Neuronal stem cell (in vitro differentiated cells): ENCODE results near the gene GALNT12.

Experiments used
- DNase-seq: peaks from one replicate; pipeline ENCODE4 v3.0.0-alpha.2; 2013; ENCODE audit warnings: low spot score
- H2AFZ ChIP-seq: one replicate; pipeline ENCODE4 v1.6.1; 2013; ENCODE audit warnings: mild to moderate bottlenecking, low read length, inconsistent platforms
- H2AK5ac ChIP-seq: 2 replicates; pipeline ENCODE4 v1.6.1; 2013; ENCODE audit warnings: low read depth, mild to moderate bottlenecking, inconsistent platforms, low read length, moderate library complexity, mixed read lengths
- H2BK120ac ChIP-seq: 2 replicates; pipeline ENCODE4 v1.6.1; 2013; ENCODE audit warnings: low read depth, mild to moderate bottlenecking, inconsistent platforms, low read length, moderate library complexity, mixed read lengths
- H2BK12ac ChIP-seq: one replicate; pipeline ENCODE4 v1.6.1; 2013; ENCODE audit warnings: low read length, inconsistent platforms
- H2BK15ac ChIP-seq: 2 replicates; pipeline ENCODE4 v1.6.1; 2013; ENCODE audit warnings: mild to moderate bottlenecking, low read length, inconsistent platforms, mixed read lengths
- H2BK5ac ChIP-seq: one replicate; pipeline ENCODE4 v1.6.1; 2013; ENCODE audit warnings: inconsistent platforms, mild to moderate bottlenecking, low read length, moderate library complexity
- H3K14ac ChIP-seq: one replicate; pipeline ENCODE4 v1.6.1; 2013; ENCODE audit warnings: low read length, inconsistent platforms
- H3K18ac ChIP-seq: 2 replicates; pipeline ENCODE4 v1.6.1; 2013; ENCODE audit warnings: low read length, inconsistent platforms
- H3K23ac ChIP-seq: 2 replicates; pipeline ENCODE4 v1.6.1; 2013; ENCODE audit warnings: low read depth, mild to moderate bottlenecking, mixed read lengths, low read length, inconsistent platforms; ENCODE audit not compliant: poor library complexity
- H3K27ac ChIP-seq: replicated peaks from 3 replicates; pipeline ENCODE4 v1.5.1; 2013; ENCODE audit warnings: low read length, inconsistent platforms
- H3K27me3 ChIP-seq, 3 experiments: 2 replicates each; pipeline ENCODE4 v1.6.1; 2013; ENCODE audit warnings: low read length in 3 of 3, mild to moderate bottlenecking in 2 of 3, inconsistent platforms in 1 of 3, low read depth in 1 of 3, mixed read lengths in 1 of 3, moderate library complexity in 1 of 3; ENCODE audit not compliant: control insufficient read depth in 3 of 3, insufficient read depth in 3 of 3
- H3K36me3 ChIP-seq, 2 donors: replicated peaks in 1 of 2; 2 replicates each; pipeline ENCODE4 v1.6.1; 2013; ENCODE audit warnings: low read length in 2 of 2; ENCODE audit not compliant: control insufficient read depth in 2 of 2, insufficient read depth in 2 of 2
- H3K4ac ChIP-seq: 2 replicates; pipeline ENCODE4 v1.6.1; 2013; ENCODE audit warnings: inconsistent platforms, mild to moderate bottlenecking, low read length, moderate library complexity
- H3K4me1 ChIP-seq, 2 donors: 1 replicate in 1 of 2; 2 replicates in 1 of 2; pipeline ENCODE4 v1.6.1; 2013; ENCODE audit warnings: low read length in 2 of 2, low read depth in 1 of 2; ENCODE audit not compliant: control insufficient read depth in 2 of 2, insufficient read depth in 1 of 2
- H3K4me2 ChIP-seq: one replicate; pipeline ENCODE4 v1.6.1; 2013; ENCODE audit warnings: mild to moderate bottlenecking, low read length, inconsistent platforms; ENCODE audit not compliant: insufficient read depth, poor library complexity, severe bottlenecking
- H3K4me3 ChIP-seq, 2 donors: 2 replicates each; pipeline ENCODE4 v1.5.1; 2013; ENCODE audit warnings: low read length in 2 of 2, mild to moderate bottlenecking in 2 of 2, inconsistent platforms in 1 of 2, moderate library complexity in 1 of 2
- H3K79me1 ChIP-seq: one replicate; pipeline ENCODE4 v1.6.1; 2013; ENCODE audit warnings: low read depth, mild to moderate bottlenecking, inconsistent platforms, low read length, moderate library complexity
- H3K9ac ChIP-seq: one replicate; pipeline ENCODE4 v1.6.1; 2013; ENCODE audit warnings: mild to moderate bottlenecking, low read depth, low read length, inconsistent platforms; ENCODE audit not compliant: poor library complexity
- H3K9me3 ChIP-seq, 2 donors: replicated peaks in 1 of 2; 2 replicates each; pipeline versions ENCODE3 to v1.6.1; 2013; ENCODE audit warnings: low read length in 2 of 2, mild to moderate bottlenecking in 2 of 2, inconsistent platforms in 1 of 2, low read depth in 1 of 2, mixed read lengths in 1 of 2, moderate library complexity in 1 of 2; ENCODE audit not compliant: control insufficient read depth in 2 of 2, insufficient read depth in 1 of 2
- H4K8ac ChIP-seq: one replicate; pipeline ENCODE4 v1.6.1; 2013; ENCODE audit warnings: low read depth, mild to moderate bottlenecking, inconsistent platforms, low read length, moderate library complexity
- H4K91ac ChIP-seq: one replicate; pipeline ENCODE4 v1.6.1; 2013; ENCODE audit warnings: low read length, low read depth, mild to moderate bottlenecking, inconsistent platforms; ENCODE audit not compliant: poor library complexity
- WGBS, 2 donors: extraction: QIAGEN DNeasy Blood & Tissue Kit; methylation state at CpG; one replicate each; pipeline ENCODE4 v1.1.7; 2013; ENCODE audit warnings: missing lambda C conversion rate in 2 of 2, mixed read lengths in 1 of 2; ENCODE audit not compliant: insufficient read length in 2 of 2, insufficient replicate concordance in 1 of 2; ENCODE audit errors: extremely low coverage in 2 of 2; 5-methylcytosine and 5-hydroxymethylcytosine counted together

The GALNT12 gene

DNA sequence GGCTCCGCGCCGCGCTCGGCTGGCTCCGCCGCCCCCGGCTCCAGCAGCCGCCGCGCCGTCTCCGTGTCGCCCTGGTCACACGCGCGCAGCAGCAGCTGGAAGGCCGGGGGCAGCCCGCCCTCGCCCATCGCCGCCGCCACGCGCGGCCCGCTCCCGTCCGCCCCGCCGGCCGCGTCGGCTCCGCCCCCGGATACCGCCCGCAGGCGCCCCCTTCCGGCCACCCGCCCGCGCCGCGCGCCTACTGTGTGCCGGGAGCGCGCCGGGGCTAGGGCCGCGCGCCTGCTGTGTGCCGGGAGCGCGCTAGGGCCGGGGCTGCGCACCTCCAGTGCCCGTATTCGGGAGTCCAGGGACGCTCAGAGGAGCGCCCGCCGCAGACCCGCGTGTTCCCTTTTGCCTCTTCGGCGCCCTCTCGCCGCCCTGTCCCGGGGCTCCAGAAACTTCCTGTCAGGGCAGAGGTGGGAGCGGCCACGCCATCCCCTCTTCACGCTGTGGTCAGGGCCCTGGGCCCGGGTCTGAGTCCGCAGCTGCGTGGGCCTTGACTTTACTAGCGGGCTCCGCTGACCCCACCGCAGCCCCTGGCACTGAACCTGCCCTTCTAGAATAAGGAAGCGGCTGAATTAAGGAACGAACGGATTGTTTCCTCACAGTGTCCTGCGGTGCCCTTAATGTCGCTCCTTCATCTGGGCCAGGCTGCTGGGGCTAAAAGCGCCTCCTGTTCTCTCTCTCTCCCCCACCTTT, 10.9 kb upstream of the GALNT12 start, which contains the start of gene ANKS6:
Gene ANKS6 (minus strand): TSS at position 192 of the 738 bp plus-strand sequence. CDS start 64 bp downstream, at position 128.
- peak within 1 kb of the TSS; percentile 56 for H2BK120ac ChIP-seq
- H2AFZ ChIP-seq: peak within 1 kb of the TSS; percentile 100
- H3K4me1 ChIP-seq: peaks cover 4 to 18% of the 10 kb centered on the region in 2 donors
- no peak within 1 kb of the TSS for H3K27ac ChIP-seq
- no peak within 1 kb of the TSS for H2BK15ac ChIP-seq
- peaks cover 8 to 13% of the 10 kb centered on the region in 2 donors for H3K9me3 ChIP-seq
- no peaks in the 10 kb centered on the region for H3K36me3 ChIP-seq
- peak within 1 kb of the TSS; percentile 73 for H2BK5ac ChIP-seq
- H4K91ac ChIP-seq: no peak within 1 kb of the TSS
- H3K9ac ChIP-seq: peak within 1 kb of the TSS; percentile 93
- peaks cover 0 to 3% (median 2%) of the 10 kb centered on the region in 3 experiments for H3K27me3 ChIP-seq
- peak within 1 kb of the TSS; percentile 74 for H3K4me2 ChIP-seq
- peaks cover 4% of the 10 kb centered on the region for H3K79me1 ChIP-seq
- no peak within 1 kb of the TSS for H2BK12ac ChIP-seq
- H3K23ac ChIP-seq: peak within 1 kb of the TSS; percentile 62
- WGBS, 2 donors: no CpG with 5 or more reads among the region's 86 CpGs
- no peak within 1 kb of the TSS for H3K14ac ChIP-seq
- peak; percentile 85 for DNase-seq
- no peak within 1 kb of the TSS for H2AK5ac ChIP-seq
- peak within 1 kb of the TSS; percentile 93 for H3K18ac ChIP-seq
- H3K4ac ChIP-seq: no peak within 1 kb of the TSS
- H3K4me3 ChIP-seq: peak within 1 kb of the TSS; percentile 77 to 93
- H4K8ac ChIP-seq: peak within 1 kb of the TSS; percentile 7

DNA sequence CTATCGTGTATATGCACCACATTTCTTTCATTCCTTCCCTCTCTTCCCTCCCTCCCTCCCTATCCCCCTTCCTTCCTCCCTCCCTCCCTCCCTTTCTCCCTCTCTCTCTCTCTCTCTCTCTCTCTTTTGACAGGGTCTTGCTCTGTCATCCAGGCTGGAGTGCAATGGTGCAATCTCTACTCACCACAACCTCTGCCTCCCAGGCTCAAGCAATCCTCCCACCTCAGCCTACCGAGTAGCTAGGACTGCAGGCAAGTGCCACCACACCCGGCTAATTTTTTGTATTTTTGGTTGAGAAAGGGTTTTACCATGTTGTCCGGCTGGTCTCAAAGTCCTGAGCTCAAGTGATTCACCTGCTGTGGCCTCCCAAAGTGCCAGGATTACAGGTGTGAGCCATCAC, 10.0 kb upstream of the GALNT12 start:
- WGBS, 2 donors: no CpG with 5 or more reads among the region's 4 CpGs
- Histone ChIP-seq H3K4me2 (no peak overlapping the region), H4K8ac (no peak overlapping the region), H4K91ac (no peak overlapping the region), H3K36me3 (no peaks in the 10 kb centered on the region), H2BK12ac (no peak overlapping the region), H2AK5ac (no peak overlapping the region), H3K9ac (no peak overlapping the region), H3K4me3 (no peak overlapping the region), H3K79me1 (no peaks in the 10 kb centered on the region), H3K18ac (no peak overlapping the region), H3K14ac (no peak overlapping the region), H3K4ac (no peak overlapping the region), H2AFZ (no peak overlapping the region), H2BK120ac (no peak overlapping the region), H3K27ac (no peak overlapping the region), H2BK5ac (no peak overlapping the region), H3K23ac (no peak overlapping the region), H2BK15ac (no peak overlapping the region), H3K4me1 (peaks cover 0 to 12% of the 10 kb centered on the region in 2 donors), H3K27me3 (peaks cover 0 to 8% (median 2%) of the 10 kb centered on the region in 3 experiments), H3K9me3 (peaks cover 8 to 13% of the 10 kb centered on the region in 2 donors)
- DNase-seq: no peak

DNA sequence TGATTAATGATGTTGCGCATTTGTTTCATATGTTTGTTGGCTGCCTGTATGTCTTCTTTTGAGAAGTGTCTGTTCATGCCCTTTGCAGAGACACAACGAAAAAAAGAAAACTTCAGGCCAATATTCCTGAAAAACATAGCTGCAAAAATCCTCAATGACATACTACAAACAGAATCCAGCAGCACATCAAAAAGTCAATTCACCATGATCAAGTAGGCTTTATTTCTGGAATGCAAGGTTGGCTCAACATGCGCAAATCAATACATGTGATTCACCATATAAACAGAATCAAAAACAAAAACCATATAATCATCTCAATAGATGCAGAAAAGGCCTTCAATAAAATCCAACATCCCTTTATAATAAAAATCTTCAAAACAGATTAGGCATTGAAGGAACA, 9.2 kb upstream of the GALNT12 start:
- no peak overlapping the region for H3K4me3 ChIP-seq
- no peak overlapping the region for H3K4me2 ChIP-seq
- DNase-seq: no peak
- peaks cover 8 to 13% of the 10 kb centered on the region in 2 donors for H3K9me3 ChIP-seq
- H4K8ac ChIP-seq: no peak overlapping the region
- no peak overlapping the region for H2BK120ac ChIP-seq
- no peak overlapping the region for H3K27ac ChIP-seq
- H3K36me3 ChIP-seq: no peaks in the 10 kb centered on the region
- H2AK5ac ChIP-seq: no peak overlapping the region
- no peak overlapping the region for H2BK5ac ChIP-seq
- no peaks in the 10 kb centered on the region for H3K79me1 ChIP-seq
- H3K23ac ChIP-seq: no peak overlapping the region
- H2BK15ac ChIP-seq: no peak overlapping the region
- no peak overlapping the region for H3K14ac ChIP-seq
- H3K4me1 ChIP-seq: peaks cover 0 to 12% of the 10 kb centered on the region in 2 donors
- H3K18ac ChIP-seq: no peak overlapping the region
- no peak overlapping the region for H4K91ac ChIP-seq
- H2BK12ac ChIP-seq: no peak overlapping the region
- H2AFZ ChIP-seq: no peak overlapping the region
- no peak overlapping the region for H3K9ac ChIP-seq
- H3K27me3 ChIP-seq: peaks cover 0 to 14% (median 2%) of the 10 kb centered on the region in 3 experiments
- no CpG with 5 or more reads among the region's 3 CpGs for WGBS, 2 donors
- H3K4ac ChIP-seq: no peak overlapping the region

DNA sequence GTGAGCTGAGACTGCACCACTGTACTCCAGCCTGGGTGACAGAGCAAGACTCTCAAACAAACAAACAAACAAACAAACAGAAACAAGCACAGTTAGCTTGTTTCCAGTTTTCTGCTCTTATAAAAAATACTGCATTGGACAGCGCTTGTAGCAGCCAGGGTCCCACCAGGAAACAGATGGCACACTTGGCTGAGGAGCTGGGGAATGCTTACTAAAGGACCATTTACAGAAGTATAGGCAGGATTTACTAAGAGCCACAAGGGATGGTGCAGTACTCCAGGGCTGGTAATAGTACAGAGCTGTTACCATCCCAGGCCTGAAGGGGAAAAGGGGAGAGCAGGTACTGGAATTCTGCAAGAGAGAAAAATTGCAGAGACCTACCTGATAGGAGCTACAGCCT, 5.9 kb upstream of the GALNT12 start:
- Histone ChIP-seq H2BK12ac (no peak overlapping the region), H4K8ac (no peak overlapping the region), H3K27ac (no peak overlapping the region)

More for the DNA sequence above, 5.9 kb upstream of the GALNT12 start:
- Histone ChIP-seq H3K4me2 (no peak overlapping the region), H3K4ac (no peak overlapping the region), H2AK5ac (no peak overlapping the region), H4K91ac (no peak overlapping the region), H2AFZ (no peak overlapping the region), H2BK15ac (no peak overlapping the region), H3K4me1 (peaks cover 0 to 4% of the 10 kb centered on the region in 2 donors), H3K23ac (no peak overlapping the region), H2BK120ac (no peak overlapping the region), H3K9me3 (peaks cover 8 to 13% of the 10 kb centered on the region in 2 donors), H3K18ac (no peak overlapping the region), H2BK5ac (no peak overlapping the region), H3K14ac (no peak overlapping the region), H3K9ac (no peak overlapping the region), H3K36me3 (no peaks in the 10 kb centered on the region), H3K27me3 (peaks cover 0 to 46% (median 2%) of the 10 kb centered on the region in 3 experiments), H3K4me3 (no peak overlapping the region), H3K79me1 (no peaks in the 10 kb centered on the region)
- no CpG with 5 or more reads among the region's 1 CpG for WGBS, 2 donors
- no peak for DNase-seq
